Hindlimb muscle (tissue), 1 donor: ENCODE results near the gene HOXD10. TPM values are rescaled to one million over a fixed set of nuclear protein-coding genes. Genes with fewer than 3 reads are reported as not detected.

ENCODE experiments used
- DNase-seq: peaks from one replicate; pipeline ENCODE4 v3.0.0-alpha.2; 2013
- polyA plus RNA-seq: library from polyadenylated mRNA; unstranded; fragments of 120-200 nt; gene quantifications from one replicate; pipeline ENCODE4 v1.2.1, GENCODE V29; 2013; ENCODE audit not compliant: insufficient read length

The HOXD10 gene
- polyA plus RNA-seq, 1 donor = 0.10 TPM

GRCh38 chr2:176107731-176108181, 8.8 kb upstream of the HOXD10 start:
- DNase-seq = no peak

- no peak for DNase-seq
Measured at GRCh38 chr2:176109192-176109901, 7.2 kb upstream of the HOXD10 start.

GRCh38 chr2:176109946-176110345, 6.6 kb upstream of the HOXD10 start:
- DNase-seq = no peak

- no peak for DNase-seq
Measured at GRCh38 chr2:176110415-176111308, 5.9 kb upstream of the HOXD10 start.

- no peak for DNase-seq
Measured at GRCh38 chr2:176111309-176111663, 5.3 kb upstream of the HOXD10 start.

- no peak for DNase-seq
Measured at GRCh38 chr2:176111846-176112374, 4.7 kb upstream of the HOXD10 start.

GRCh38 chr2:176112375-176113302, 3.9 kb upstream of the HOXD10 start:
- no peak for DNase-seq

GRCh38 chr2:176114120-176114929, 2.3 kb upstream of the HOXD10 start:
- no peak for DNase-seq

GRCh38 chr2:176114930-176115625, 1.5 kb upstream of the HOXD10 start:
- DNase-seq = no peak

- no peak for DNase-seq
Measured at GRCh38 chr2:176117162-176117822, 714 bp downstream of the HOXD10 start.

GRCh38 chr2:176117823-176118371, 1.3 kb downstream of the HOXD10 start:
- no peak for DNase-seq

GRCh38 chr2:176118601-176119339, 2.2 kb downstream of the HOXD10 start:
- no peak for DNase-seq

GRCh38 chr2:176120364-176121189, 4.0 kb downstream of the HOXD10 start:
- no peak for DNase-seq

GRCh38 chr2:176121190-176122051, 4.8 kb downstream of the HOXD10 start:
- DNase-seq = no peak

GRCh38 chr2:176122052-176122682, 5.6 kb downstream of the HOXD10 start:
- peak; percentile 83 for DNase-seq

- DNase-seq = peak; percentile 50
Measured at GRCh38 chr2:176122683-176123410, 6.3 kb downstream of the HOXD10 start, which contains the start of gene HOXD9. TSS of gene HOXD9 (plus strand) at chr2:176122719. CDS start at chr2:176122769, 50 bp downstream.
